B cell (primary cell): ENCODE results near the gene LNX1. TPM values are rescaled to one million over a fixed set of nuclear protein-coding genes. Genes with fewer than 3 reads are reported as not detected.

Experiments
- ATAC-seq: fragments of 200-7000 bp; cut with Tn5 transposase; one replicate; pipeline ENCODE4 v1.10.0; 2021; ENCODE audit warnings: low read depth, mild to moderate bottlenecking, moderate number of reproducible peaks, moderate library complexity
- CTCF ChIA-PET: fragments of 350-600 bp; sonication (Branson Sonifier 250); formaldehyde crosslinking; loops from one replicate; lab custom pipeline; 2021; ENCODE audit warnings: antibody characterized with exemption, inconsistent platforms; lab: Charles Lee
- POLR2A ChIA-PET: fragments of 350-600 bp; sonication (Branson Sonifier 250); formaldehyde crosslinking; loops from one replicate; lab custom pipeline; 2021; ENCODE audit warnings: antibody characterized with exemption; lab: Charles Lee
- DNase-seq: peaks from one replicate; pipeline ENCODE4 v3.0.0; 2013
- H2AFZ ChIP-seq: 2 replicates; pipeline ENCODE4 v1.6.1; 2012; ENCODE audit warnings: mild to moderate bottlenecking, low read depth, low read length; ENCODE audit not compliant: insufficient read depth, poor library complexity, severe bottlenecking
- H3K27ac ChIP-seq, 2 donors: 1 replicate in 1 of 2; 2 replicates in 1 of 2; pipeline ENCODE4 v1.5.1; 2012 to 2013; ENCODE audit warnings: low read length in 2 of 2, mild to moderate bottlenecking in 2 of 2, moderate library complexity in 1 of 2
- H3K27me3 ChIP-seq, 4 experiments: fragments of 200-600 bp in 1 of 4; sonication (generic) in 1 of 4; replicated peaks in 1 of 4; 1 replicate in 2 of 4; 2 replicates in 2 of 4; pipeline versions ENCODE4 v1.6.1 to v1.7.0; 2013 to 2016; ENCODE audit warnings: low read length in 3 of 4, mild to moderate bottlenecking in 2 of 4, mixed read lengths in 1 of 4, moderate library complexity in 1 of 4; ENCODE audit not compliant: insufficient read depth in 4 of 4, control insufficient read depth in 3 of 4; ENCODE audit errors: control extremely low read depth in 1 of 4
- H3K36me3 ChIP-seq, 2 experiments: replicated peaks in 1 of 2; 1 replicate in 1 of 2; 2 replicates in 1 of 2; pipeline versions ENCODE4 v1.6.1 to v1.7.1; 2013; ENCODE audit warnings: low read length in 1 of 2; ENCODE audit not compliant: insufficient read depth in 2 of 2, control insufficient read depth in 1 of 2; ENCODE audit errors: control extremely low read depth in 1 of 2, extremely low read depth in 1 of 2
- H3K4me1 ChIP-seq, 2 donors: fragments of 200-600 bp in 1 of 2; sonication (generic) in 1 of 2; 1 replicate in 1 of 2; 2 replicates in 1 of 2; pipeline versions ENCODE4 v1.5.1 to v1.6.1; 2013 to 2017; ENCODE audit warnings: low read length in 2 of 2; ENCODE audit not compliant: control insufficient read depth in 2 of 2, insufficient read depth in 2 of 2
- H3K4me2 ChIP-seq: replicated peaks from 2 replicates; pipeline ENCODE3; 2012; ENCODE audit warnings: mild to moderate bottlenecking, low read depth, low read length; ENCODE audit not compliant: poor library complexity, severe bottlenecking
- H3K4me3 ChIP-seq, 5 experiments: fragments of 200-600 bp in 1 of 5; sonication (generic) in 1 of 5; 1 replicate in 3 of 5; 2 replicates in 2 of 5; pipeline versions ENCODE4 v1.5.1 to v1.7.0; 2011 to 2016; ENCODE audit warnings: low read length in 4 of 5, mild to moderate bottlenecking in 4 of 5, low read depth in 2 of 5, control low read depth in 1 of 5, moderate library complexity in 1 of 5; ENCODE audit not compliant: insufficient read depth in 1 of 5; ENCODE audit errors: control extremely low read depth in 1 of 5, extremely low read depth in 1 of 5
- H3K79me2 ChIP-seq: fragments of 200-600 bp; sonication (generic); one replicate; pipeline ENCODE4 v1.6.0; 2016; ENCODE audit warnings: low read length; ENCODE audit not compliant: control insufficient read depth, insufficient read depth
- H3K9ac ChIP-seq: fragments of 200-600 bp; sonication (generic); 2 replicates; pipeline ENCODE4 v1.6.1; 2017; ENCODE audit warnings: mild to moderate bottlenecking, low read length, moderate library complexity
- H3K9me3 ChIP-seq, 3 donors: one replicate each; pipeline versions ENCODE4 v1.6.1 to v1.7.1; 2013; ENCODE audit warnings: low read length in 2 of 3; ENCODE audit not compliant: control insufficient read depth in 2 of 3, insufficient read depth in 1 of 3; ENCODE audit errors: control extremely low read depth in 1 of 3
- H4K20me1 ChIP-seq: 2 replicates; pipeline ENCODE4 v1.6.0; 2012; ENCODE audit warnings: mild to moderate bottlenecking, low read length; ENCODE audit not compliant: insufficient read depth, control insufficient read depth, poor library complexity, severe bottlenecking
- H3K27ac Mint-ChIP-seq: one replicate; pipeline ENCODE4 v1.8.0; 2021; ENCODE audit warnings: mixed read lengths
- H3K27me3 Mint-ChIP-seq: one replicate; pipeline ENCODE4 v1.8.0; 2021; ENCODE audit warnings: mixed read lengths
- H3K4me1 Mint-ChIP-seq: one replicate; pipeline ENCODE4 v1.8.0; 2021; ENCODE audit warnings: mixed read lengths
- H3K4me3 Mint-ChIP-seq: one replicate; pipeline ENCODE4 v1.8.0; 2021; ENCODE audit warnings: mixed read lengths
- H3K9me3 Mint-ChIP-seq: one replicate; pipeline ENCODE4 v1.8.0; 2022; ENCODE audit warnings: mixed read lengths; ENCODE audit not compliant: insufficient read depth
- EZH2 ChIP-seq: IDR thresholded peaks from 2 replicates; pipeline ENCODE4 v1.6.1; 2012; ENCODE audit warnings: borderline replicate concordance, low read depth, mild to moderate bottlenecking, moderate library complexity, low read length; ENCODE audit not compliant: insufficient read depth, poor library complexity, severe bottlenecking
- WGBS: methylation state at CpG from one replicate; pipeline ENCODE4 v1.1.5; 2013; ENCODE audit warnings: missing lambda C conversion rate; ENCODE audit not compliant: insufficient coverage; 5-methylcytosine and 5-hydroxymethylcytosine counted together
- intact Hi-C: fragments of 100-400 bp; cut with micrococcal nuclease; formaldehyde crosslinking; loops from one replicate; pipeline ENCODE4 v1.10.0; 2022
- polyA plus RNA-seq: library from polyadenylated mRNA; depleted of rRNA; stranded (reverse); fragments of >200 nt; gene quantifications from 2 replicates; pipeline ENCODE4 v1.2.3, GENCODE V29; 2012
- total RNA-seq, 2 donors: library from RNA; stranded (reverse); fragments of 120-200 nt in 1 of 2; gene quantifications; 1 replicate in 1 of 2; 2 replicates in 1 of 2; pipeline versions ENCODE4 v1.2.3 to v1.2.4, GENCODE V29; 2013 to 2022
- TF ChIP-seq, protein P1 (sequence below): fragments of 200-600 bp; IDR thresholded peaks from one replicate; pipeline ENCODE4 v1.8.0; 2022; ENCODE audit warnings: antibody characterized with exemption, mild to moderate bottlenecking

LNX1 gene
- total and polyA plus RNA-seq, 2 donors (not counting 1 experiment from before 2014, with no cell fraction given), result not detected

DNA sequence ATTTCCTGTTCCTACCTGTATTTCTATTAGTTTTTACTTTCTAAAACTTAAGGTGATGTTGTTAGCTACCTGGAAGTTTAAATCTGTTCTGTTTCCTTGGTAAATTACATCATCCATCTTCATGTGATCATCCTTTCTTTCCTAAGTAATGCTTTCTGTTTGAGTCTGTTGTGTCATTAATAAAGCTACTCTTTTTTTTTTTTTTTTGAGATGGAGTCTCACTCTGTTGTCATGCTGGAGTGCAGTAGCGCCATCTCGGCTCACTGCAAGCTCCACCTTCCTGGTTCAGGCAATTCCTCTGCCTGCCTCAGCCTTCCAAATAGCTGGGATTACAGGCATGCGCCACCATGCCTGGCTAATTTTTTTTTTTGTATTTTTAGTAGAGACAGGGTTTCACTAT lies 140.5 kb downstream of the LNX1 start:
- H3K36me3 ChIP-seq, result peaks cover 5 to 49% of the 10 kb centered on the region in 2 experiments
- no peak overlapping the region for H3K4me2 ChIP-seq
- no peaks in the 10 kb centered on the region for H3K9me3 ChIP-seq
- H3K79me2 ChIP-seq, result no peaks in the 10 kb centered on the region
- ChIA-PET CTCF (no interaction called here), POLR2A (no interaction called here)
- DNase-seq (no peak), ATAC-seq (no peak)
- Mint-ChIP-seq H3K4me1 (no peaks in the 10 kb centered on the region), H3K4me3 (no peak overlapping the region), H3K27me3 (no peaks in the 10 kb centered on the region), H3K27ac (no peak overlapping the region), H3K9me3 (no peaks in the 10 kb centered on the region)
- no peak overlapping the region for H3K27ac ChIP-seq
- H4K20me1 ChIP-seq, result no peaks in the 10 kb centered on the region
- H3K4me3 ChIP-seq, result no peak overlapping the region
- no peak overlapping the region for H2AFZ ChIP-seq
- no peaks in the 10 kb centered on the region for H3K4me1 ChIP-seq
- H3K27me3 ChIP-seq, result no peaks in the 10 kb centered on the region
- no peak overlapping the region for H3K9ac ChIP-seq
- intact Hi-C loops, result no loop called here
- 94% methylated on average over 3 of the region's 3 CpGs for WGBS
- no peak for TF ChIP-seq EZH2
- TF ChIP-seq, protein P1, sequence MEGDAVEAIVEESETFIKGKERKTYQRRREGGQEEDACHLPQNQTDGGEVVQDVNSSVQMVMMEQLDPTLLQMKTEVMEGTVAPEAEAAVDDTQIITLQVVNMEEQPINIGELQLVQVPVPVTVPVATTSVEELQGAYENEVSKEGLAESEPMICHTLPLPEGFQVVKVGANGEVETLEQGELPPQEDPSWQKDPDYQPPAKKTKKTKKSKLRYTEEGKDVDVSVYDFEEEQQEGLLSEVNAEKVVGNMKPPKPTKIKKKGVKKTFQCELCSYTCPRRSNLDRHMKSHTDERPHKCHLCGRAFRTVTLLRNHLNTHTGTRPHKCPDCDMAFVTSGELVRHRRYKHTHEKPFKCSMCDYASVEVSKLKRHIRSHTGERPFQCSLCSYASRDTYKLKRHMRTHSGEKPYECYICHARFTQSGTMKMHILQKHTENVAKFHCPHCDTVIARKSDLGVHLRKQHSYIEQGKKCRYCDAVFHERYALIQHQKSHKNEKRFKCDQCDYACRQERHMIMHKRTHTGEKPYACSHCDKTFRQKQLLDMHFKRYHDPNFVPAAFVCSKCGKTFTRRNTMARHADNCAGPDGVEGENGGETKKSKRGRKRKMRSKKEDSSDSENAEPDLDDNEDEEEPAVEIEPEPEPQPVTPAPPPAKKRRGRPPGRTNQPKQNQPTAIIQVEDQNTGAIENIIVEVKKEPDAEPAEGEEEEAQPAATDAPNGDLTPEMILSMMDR, result no peak

DNA sequence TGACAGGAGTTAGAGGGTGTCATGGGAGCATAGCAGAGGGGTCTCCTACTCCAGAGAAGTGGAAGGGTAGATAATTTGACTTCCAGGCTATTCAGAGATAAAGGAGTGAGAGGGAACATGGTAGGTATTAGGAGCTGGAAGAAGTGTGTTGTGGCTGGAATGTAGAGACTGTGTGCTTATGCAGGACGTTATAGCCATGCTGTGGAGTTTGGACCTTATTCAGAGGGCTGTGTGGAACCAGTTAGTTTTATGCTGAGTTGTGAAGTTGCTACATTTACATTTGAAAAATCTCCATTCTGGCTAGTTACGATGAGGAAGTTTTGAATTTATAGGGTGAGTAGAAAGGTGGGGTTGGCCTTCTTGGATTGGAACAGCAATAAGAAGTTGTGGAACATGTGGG lies 146.3 kb downstream of the LNX1 start:
- ChIA-PET CTCF (no interaction called here), POLR2A (no interaction called here)
- Mint-ChIP-seq H3K4me3 (no peak overlapping the region), H3K27ac (no peak overlapping the region), H3K27me3 (no peaks in the 10 kb centered on the region), H3K4me1 (no peaks in the 10 kb centered on the region), H3K9me3 (no peaks in the 10 kb centered on the region)
- no peaks in the 10 kb centered on the region for H3K9me3 ChIP-seq
- H3K79me2 ChIP-seq, result no peaks in the 10 kb centered on the region
- H2AFZ ChIP-seq, result no peak overlapping the region
- no peak for ATAC-seq
- H3K27ac ChIP-seq, result no peak overlapping the region
- H3K9ac ChIP-seq, result no peak overlapping the region
- H3K4me1 ChIP-seq, result no peaks in the 10 kb centered on the region
- no peak for DNase-seq
- no peaks in the 10 kb centered on the region for H3K27me3 ChIP-seq
- 100% methylated on average over 1 of the region's 2 CpGs for WGBS
- peaks cover 4% of the 10 kb centered on the region for H4K20me1 ChIP-seq
- intact Hi-C loops, result loop anchor here (10.0 kb wide), 1 partner anchor 250 kb away; no protein-coding TSS in a partner anchor
- TF ChIP-seq, protein P1, result no peak
- TF ChIP-seq EZH2, result no peak
- peaks cover 15 to 62% of the 10 kb centered on the region in 2 experiments for H3K36me3 ChIP-seq
- no peak overlapping the region for H3K4me3 ChIP-seq
- H3K4me2 ChIP-seq, result no peak overlapping the region
